GM12872 (cell line): ENCODE data around the gene LOXL4.

Experiments
- CTCF ChIP-seq: IDR thresholded peaks from 3 replicates; pipeline ENCODE4 v1.5.1; 2011; ENCODE audit warnings: low read depth, mild to moderate bottlenecking, low read length, moderate library complexity; ENCODE audit not compliant: insufficient read depth

LOXL4 gene

GRCh38 chr10:98251399-98251798 lies 16.6 kb downstream of the LOXL4 start:
- no peak for TF ChIP-seq CTCF

- TF ChIP-seq CTCF = no peak
Observed at GRCh38 chr10:98249134-98249533, 18.9 kb downstream of the LOXL4 start.

- TF ChIP-seq CTCF = no peak
Observed at GRCh38 chr10:98248018-98248417, 20.0 kb downstream of the LOXL4 start.

- TF ChIP-seq CTCF = no peak
Observed at GRCh38 chr10:98246911-98247805, 20.8 kb downstream of the LOXL4 start.

- no peak for TF ChIP-seq CTCF
Observed at GRCh38 chr10:98244586-98244985, 23.4 kb downstream of the LOXL4 start.

- TF ChIP-seq CTCF = no peak
Observed at GRCh38 chr10:98244141-98244540, 23.9 kb downstream of the LOXL4 start.

- TF ChIP-seq CTCF = 0 out of 3 replicates have a peak, but pooled peaks have one; percentile 24
Observed at GRCh38 chr10:98242823-98243222, 25.2 kb downstream of the LOXL4 start.
